Stimulated activated CD4-positive, alpha-beta T cell treated with anti-CD3 and anti-CD28 coated beads, Interleukin-15, amount 100 ng/mL, for 1 hour (primary cell): ENCODE results near the gene FEM1B.

Experiments used
- DNase-seq, 2 donors: peaks; one replicate each; pipeline ENCODE4 v3.0.0-alpha.2; 2020; ENCODE audit warnings: low read depth in 1 of 2, low spot score in 1 of 2

The FEM1B gene

GRCh38 chr15:68258692-68259091, 18.9 kb upstream of the FEM1B start:
- DNase-seq: no peak

DNA sequence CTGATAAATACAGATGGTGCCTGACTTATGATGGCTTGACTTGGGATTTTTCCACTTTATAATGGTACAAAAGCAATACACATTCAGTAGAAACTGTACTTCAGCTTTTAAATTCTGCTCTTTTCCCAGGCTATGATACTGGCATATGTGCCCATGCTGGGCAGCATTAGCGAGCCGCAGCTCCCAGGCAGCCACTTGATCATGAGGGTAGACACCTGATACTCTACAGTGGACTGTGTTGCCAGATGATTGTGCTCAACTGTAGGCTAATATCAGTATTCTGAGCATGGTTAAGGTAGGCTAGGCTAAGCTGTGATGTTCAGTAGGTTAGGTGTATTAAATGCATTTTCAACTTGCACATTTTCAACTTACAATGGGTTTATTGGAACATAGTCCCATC, 17.7 kb upstream of the FEM1B start:
- DNase-seq: no peak

DNA sequence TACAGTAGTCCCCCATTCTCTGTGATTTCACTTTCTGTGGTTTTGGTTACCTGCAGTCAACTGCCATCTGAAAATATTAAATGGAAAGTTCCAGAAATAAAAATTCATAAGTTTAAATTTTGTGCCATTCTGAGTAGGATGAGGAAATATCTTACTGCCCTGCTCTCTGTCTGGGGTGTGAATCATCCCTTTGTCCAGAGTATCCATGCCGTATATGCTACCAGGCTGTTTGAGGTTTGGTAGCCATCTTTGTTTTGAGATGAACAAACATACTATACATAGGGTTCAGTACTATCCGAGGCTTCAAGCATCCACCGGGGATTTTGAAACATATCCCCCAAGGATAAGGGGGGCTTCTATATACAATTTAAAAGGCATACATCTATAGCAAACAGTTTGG, 16.3 kb upstream of the FEM1B start:
- no peak for DNase-seq

DNA sequence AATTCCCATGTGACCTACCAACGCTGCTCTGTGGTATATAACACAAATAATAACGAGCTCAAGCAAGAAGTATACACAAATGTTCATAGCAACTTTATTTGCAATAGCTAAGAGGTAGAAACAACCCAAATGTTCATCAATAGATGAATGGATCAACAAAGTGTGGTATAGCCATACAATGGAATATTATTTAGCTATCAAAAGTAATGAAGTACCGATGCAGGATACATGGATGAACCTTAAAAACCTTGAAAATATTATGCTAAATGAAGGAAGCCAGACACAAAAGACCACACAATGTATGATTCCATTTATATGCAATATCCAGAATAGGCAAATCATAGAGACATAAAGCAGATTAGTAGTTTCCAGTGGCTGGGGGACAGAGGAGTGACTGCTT, 15.6 kb upstream of the FEM1B start:
- DNase-seq: no peak

DNA sequence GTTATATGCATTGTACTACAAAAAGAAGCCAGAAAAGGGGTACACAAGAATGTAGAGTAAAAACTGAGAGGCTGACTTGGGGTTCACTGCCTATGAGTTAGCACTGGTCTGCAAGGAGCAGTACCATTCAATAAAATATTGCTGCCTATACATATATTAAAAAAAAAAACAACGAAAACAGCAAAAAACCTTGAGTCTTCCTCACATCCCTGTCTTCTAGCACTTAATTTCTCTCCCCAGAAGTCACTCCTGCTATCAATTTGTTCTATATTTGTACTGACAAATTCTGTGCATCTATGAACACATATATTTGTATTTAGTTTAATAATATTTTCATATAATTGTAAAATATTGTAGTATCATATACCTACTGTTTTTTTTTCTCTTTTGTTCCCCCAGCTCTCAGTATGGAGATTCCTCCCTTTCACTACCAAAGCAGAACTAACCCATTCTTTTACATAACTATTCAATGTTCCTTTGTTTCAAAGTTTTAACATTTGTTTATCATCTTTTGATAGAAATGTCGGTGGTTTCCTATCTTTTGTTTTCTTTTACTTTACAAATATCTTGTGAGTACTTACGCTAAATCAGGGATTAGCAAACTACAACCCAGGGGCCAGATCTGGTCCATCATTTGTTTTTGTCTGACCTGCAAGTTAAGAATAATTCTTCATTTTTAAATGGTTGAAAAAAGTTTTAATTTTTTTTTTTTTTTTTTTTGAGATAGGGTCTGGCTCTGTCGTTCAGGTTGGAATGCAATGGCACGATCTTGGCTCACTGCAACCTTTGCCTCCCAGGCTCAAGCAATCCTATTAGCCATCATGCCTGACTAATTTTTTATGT, 14.8 kb upstream of the FEM1B start:
- DNase-seq: no peak

DNA sequence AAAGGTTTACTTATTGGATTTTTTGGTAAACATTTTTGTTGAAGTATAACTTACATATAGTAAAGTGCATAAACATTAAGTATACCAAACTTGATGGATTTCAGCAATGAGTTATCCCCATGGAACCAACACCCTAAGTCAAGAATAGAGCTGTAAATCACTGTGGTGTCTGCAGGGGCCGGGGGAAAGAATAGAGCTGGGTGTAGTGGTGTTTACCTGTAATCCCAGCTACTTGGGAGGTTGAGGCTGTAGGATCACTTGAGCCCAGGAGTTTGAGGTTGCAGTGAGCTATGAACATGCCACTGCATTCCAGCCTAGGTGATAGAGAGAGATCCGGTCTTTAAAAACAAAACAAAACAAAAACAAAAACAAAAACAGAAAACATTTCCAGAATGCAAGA, 13.3 kb upstream of the FEM1B start:
- DNase-seq: no peak

DNA sequence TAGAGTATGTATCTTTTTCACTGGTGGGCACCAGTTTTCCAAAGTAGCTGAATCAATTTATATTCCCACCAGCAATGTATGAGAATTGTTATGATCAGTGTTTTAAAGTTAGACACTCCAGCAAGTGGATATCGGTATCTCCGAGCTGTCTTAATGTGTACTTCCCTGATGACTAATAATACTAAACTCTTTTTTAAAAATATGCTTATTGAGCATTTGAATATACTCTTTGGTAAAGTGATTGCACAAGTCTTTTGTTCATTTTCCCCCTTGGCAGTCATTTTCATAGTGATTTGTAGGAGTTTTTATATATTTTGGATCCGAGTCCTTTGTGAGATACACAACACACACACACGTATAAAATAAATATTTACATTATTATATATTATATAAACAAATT, 12.5 kb upstream of the FEM1B start:
- DNase-seq: no peak

DNA sequence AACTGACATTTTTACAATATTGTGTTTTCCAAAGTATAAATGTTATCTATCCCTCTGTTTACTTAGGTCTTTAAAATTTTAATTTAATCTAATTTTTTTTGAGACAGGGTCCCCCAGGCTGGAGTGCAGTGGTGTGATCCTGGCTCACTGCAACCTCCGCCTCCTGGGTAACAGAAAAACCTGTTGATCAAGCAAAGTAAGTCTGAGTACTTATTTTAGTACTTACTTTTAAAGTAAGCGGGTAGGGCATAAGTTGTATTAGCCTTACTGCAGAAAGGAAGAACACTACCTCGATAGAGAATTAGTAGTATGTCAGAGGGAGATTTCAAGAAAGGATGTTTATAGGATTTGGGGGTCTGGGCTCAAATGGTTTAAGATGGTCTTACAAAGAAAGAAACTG, 11.9 kb upstream of the FEM1B start:
- no peak for DNase-seq

DNA sequence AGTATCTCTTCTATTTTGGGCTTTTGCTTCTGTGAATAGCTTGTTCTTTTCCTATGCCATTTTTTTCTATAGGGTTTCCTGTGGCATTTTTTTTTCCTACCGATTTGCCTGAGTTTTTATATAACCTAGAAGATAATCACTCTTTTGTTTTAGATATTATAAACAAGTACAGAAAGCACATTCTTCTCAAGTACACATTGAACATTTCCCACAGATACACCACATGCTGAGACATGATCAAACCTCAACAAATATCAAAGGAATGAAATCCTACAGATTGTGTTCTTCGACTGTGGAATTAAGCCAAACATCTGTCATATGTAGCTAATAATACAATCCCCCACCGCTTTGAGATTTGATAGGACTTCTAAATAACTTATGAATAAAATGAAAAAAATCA, 9.1 kb upstream of the FEM1B start:
- no peak for DNase-seq

- DNase-seq: no peak
Measured at GRCh38 chr15:68271854-68272471, 5.6 kb upstream of the FEM1B start.

DNA sequence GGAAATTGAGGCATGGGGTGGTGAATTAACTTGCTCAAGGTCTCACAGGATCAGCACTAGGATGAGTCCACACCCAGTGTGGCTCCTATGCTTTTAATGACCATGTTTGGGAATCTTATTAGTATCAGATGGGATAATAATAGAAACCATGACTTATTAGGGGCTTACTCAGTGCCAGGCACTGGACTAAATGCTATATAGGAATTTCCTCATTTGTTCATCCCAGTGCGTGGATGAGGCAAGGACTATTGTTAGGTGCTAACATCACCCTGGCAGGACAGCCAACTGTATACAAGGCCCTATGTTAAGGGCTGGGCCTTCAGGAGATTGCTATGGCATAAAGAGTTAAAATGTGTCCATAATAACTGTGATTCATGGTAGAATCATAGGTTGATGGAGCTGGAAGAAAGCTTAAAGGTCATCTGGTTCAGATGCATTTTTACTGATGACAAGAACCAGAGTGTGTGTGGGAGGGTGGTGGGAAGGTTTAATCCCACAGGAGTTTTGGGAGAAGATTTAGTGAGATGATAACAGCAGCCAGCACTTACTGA, 4.7 kb upstream of the FEM1B start:
- no peak for DNase-seq

- DNase-seq: no peak
Measured at GRCh38 chr15:68274201-68274848, 3.2 kb upstream of the FEM1B start.

GRCh38 chr15:68275165-68275746, 2.3 kb upstream of the FEM1B start:
- DNase-seq: no peak

DNA sequence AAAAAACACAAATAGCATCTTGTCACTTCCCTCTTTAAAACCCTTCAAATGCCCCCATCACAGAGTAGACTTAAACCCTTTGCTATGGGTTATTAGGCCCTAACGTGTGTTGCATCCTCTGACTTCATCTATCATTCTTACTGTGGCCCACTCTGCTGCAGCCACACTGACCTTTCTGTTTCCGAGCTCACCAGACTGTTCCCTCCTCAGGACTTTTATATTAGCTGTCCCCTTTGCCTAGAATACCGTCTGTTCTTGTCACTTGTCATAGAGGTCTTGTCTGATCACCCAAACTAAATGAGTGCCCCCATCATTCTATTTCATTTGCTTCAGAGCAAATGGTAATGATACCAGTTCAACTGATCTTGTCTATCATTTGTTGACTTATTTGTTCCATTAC, 877 bp upstream of the FEM1B start:
- DNase-seq: no peak

- no peak for DNase-seq
Measured at GRCh38 chr15:68277131-68277602, 378 bp upstream of the FEM1B start.

GRCh38 chr15:68278345-68278594, 725 bp downstream of the FEM1B start:
- no peak for DNase-seq

DNA sequence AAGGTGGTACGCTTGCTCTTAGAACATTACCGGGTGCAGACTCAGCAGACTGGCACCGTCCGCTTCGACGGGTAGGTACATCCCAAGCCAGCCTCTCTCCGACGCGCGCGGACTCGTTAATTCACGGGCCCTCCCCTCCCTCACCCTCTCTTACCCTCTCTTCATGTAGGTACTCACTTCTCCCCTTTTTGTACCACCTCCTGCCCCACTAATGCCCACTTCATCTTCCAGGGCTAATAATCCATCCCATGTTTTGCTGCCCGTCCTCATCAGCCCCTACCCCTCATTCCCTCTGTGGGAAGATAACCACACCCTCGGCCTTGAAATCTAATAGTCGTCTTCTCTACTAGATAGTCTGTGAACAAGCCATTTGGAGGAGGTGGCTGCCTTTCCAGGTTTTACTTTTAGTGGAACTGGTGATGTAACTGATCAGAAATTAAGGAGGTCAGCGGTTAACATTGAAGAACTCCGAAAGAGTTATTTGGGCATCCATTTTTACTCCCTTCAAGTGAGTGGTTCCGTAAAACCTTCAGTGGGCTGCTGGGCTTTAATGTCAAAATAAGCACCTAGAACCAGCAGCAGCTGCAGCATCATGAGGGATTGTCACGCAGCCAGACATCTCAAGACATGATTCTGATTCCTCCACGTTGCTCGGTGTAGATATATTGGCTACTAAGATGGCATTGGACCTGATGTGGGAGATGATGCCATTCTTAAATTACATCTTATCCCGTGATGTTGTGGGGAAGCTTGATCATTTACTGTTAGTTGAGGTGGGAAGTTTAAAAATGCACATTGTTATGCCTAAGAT, 1.3 kb downstream of the FEM1B start:
- DNase-seq: no peak

DNA sequence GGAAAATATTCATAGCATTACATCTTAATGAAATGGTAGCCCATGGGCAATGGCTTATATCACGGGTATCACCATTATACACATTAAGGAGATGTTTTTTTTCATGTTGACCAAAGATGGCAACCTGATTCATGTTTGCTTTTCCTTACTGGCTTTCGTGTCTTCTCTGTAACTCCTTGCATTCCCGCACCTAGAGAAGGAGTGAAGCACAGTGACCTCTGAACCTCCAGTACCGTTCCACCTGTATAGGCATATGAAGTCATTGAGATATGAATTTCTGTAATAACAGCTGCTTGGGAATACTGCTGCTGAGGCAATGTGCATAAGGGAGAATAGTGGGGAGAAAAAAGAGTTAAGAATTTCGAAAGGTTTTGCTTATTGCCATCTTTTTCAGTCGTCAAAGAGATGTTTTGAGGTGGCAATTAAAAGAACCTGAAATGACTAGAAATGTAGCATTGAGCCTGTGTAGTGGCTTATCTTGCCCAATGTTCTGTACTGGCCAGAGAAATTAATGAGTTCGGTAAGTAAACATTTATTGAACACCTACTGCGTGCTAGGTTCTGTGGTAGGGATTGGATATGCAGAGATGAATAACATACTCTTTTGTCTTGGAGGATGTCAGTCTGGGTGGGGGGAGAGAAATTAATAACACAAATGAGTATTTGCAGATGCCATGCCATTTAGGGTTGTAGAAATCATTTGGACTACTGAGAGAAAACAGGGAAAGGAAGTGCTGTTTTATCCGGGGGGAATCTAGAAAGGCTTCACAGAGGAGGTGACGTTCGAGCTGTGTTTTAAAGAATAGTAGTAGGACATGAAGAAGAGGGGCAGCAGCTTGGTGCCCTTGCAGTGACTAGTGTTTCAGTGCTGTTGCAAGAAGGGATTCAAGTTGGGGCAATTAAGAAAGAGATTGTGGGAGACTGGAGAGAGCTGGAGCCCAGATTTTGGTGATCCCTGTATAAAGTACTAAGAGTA, 2.5 kb downstream of the FEM1B start:
- DNase-seq: no peak

GRCh38 chr15:68281008-68281407, 3.5 kb downstream of the FEM1B start:
- no peak for DNase-seq

DNA sequence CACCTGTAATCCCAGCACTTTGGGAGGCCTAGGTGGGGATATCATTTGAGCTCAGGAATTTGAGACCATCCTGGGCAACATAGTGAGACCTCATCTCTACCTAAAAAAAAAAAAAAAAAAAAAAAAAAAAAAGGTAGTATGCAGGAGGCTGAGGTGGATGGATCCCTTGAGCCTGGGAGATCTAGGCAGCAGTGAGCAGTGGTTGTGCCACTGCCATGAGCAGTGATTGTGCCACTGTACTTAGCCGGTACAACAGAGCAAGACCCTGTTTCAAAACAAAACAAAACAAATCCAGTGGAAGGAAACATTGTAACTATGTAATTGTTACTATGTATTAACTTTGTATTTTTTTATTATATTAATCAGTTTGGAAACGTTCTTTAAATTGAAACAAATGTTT, 5.9 kb downstream of the FEM1B start:
- DNase-seq: no peak
